Panc1 (cell line): ENCODE data around the gene COMMD7.

Experiments
- POLR2AphosphoS5 ChIP-seq: IDR thresholded peaks from 2 replicates; pipeline ENCODE4 v1.6.1; 2012; ENCODE audit warnings: mild to moderate bottlenecking, low read depth, low read length, moderate library complexity
- SIN3A ChIP-seq: IDR thresholded peaks from 2 replicates; pipeline ENCODE4 v1.6.1; 2012; ENCODE audit warnings: low read depth, mild to moderate bottlenecking, low read length, moderate library complexity, borderline replicate concordance; ENCODE audit not compliant: insufficient read depth
- TCF7L2 ChIP-seq: IDR thresholded peaks from 2 replicates; pipeline ENCODE4 v1.6.1; 2011; ENCODE audit warnings: mild to moderate bottlenecking, low read depth, low read length, inconsistent platforms
- TF ChIP-seq, protein P1 (sequence below): fragments of 450-650 bp; IDR thresholded peaks from 2 replicates; pipeline ENCODE4 v1.5.1; 2017; ENCODE audit warnings: mild to moderate bottlenecking
- TF ChIP-seq, protein P2 (sequence below), 2 experiments: IDR thresholded peaks; 2 replicates each; pipeline ENCODE4 v1.6.1; 2011 to 2012; ENCODE audit warnings: low read depth in 2 of 2, control low read depth in 1 of 2, low read length in 1 of 2, mild to moderate bottlenecking in 1 of 2, moderate library complexity in 1 of 2; ENCODE audit not compliant: insufficient read depth in 1 of 2

DNA sequence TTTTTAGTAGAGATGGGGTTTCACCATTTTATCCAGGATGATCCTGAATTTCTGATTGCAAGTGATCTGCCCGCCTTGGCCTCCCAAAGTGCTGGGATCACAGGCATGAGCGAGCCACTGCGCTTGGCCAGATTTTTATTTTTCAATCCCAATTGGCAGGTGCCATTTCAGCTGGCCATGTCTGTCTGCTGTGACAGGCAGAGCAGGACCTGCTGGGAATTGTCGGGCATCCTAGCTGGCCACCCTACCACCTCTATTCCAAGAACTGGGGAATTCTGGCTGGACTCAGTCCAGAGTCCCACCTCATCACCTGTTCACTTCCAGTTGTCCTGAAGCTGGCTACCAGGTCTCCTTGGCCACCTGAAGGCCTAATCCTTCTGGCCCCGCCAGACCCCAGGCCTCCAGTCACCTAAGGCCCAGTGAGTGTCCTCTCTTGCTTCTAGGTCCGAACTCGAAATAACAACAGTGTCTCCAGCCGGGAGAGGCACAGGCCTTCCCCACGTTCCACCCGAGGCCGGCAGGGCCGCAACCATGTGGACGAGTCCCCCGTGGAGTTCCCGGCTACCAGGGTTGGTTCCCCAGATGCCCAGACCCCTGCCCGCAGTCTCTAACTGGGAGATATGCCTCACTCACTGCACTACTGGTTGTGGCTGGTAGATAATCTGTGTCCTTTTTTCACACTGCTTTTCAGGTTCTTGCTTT is 42.9 kb upstream of the COMMD7 start:
- TF ChIP-seq SIN3A: no peak
- TF ChIP-seq, protein P1, sequence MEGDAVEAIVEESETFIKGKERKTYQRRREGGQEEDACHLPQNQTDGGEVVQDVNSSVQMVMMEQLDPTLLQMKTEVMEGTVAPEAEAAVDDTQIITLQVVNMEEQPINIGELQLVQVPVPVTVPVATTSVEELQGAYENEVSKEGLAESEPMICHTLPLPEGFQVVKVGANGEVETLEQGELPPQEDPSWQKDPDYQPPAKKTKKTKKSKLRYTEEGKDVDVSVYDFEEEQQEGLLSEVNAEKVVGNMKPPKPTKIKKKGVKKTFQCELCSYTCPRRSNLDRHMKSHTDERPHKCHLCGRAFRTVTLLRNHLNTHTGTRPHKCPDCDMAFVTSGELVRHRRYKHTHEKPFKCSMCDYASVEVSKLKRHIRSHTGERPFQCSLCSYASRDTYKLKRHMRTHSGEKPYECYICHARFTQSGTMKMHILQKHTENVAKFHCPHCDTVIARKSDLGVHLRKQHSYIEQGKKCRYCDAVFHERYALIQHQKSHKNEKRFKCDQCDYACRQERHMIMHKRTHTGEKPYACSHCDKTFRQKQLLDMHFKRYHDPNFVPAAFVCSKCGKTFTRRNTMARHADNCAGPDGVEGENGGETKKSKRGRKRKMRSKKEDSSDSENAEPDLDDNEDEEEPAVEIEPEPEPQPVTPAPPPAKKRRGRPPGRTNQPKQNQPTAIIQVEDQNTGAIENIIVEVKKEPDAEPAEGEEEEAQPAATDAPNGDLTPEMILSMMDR: no peak
- no peak for TF ChIP-seq POLR2AphosphoS5
- no peak for TF ChIP-seq TCF7L2
- TF ChIP-seq, protein P2, sequence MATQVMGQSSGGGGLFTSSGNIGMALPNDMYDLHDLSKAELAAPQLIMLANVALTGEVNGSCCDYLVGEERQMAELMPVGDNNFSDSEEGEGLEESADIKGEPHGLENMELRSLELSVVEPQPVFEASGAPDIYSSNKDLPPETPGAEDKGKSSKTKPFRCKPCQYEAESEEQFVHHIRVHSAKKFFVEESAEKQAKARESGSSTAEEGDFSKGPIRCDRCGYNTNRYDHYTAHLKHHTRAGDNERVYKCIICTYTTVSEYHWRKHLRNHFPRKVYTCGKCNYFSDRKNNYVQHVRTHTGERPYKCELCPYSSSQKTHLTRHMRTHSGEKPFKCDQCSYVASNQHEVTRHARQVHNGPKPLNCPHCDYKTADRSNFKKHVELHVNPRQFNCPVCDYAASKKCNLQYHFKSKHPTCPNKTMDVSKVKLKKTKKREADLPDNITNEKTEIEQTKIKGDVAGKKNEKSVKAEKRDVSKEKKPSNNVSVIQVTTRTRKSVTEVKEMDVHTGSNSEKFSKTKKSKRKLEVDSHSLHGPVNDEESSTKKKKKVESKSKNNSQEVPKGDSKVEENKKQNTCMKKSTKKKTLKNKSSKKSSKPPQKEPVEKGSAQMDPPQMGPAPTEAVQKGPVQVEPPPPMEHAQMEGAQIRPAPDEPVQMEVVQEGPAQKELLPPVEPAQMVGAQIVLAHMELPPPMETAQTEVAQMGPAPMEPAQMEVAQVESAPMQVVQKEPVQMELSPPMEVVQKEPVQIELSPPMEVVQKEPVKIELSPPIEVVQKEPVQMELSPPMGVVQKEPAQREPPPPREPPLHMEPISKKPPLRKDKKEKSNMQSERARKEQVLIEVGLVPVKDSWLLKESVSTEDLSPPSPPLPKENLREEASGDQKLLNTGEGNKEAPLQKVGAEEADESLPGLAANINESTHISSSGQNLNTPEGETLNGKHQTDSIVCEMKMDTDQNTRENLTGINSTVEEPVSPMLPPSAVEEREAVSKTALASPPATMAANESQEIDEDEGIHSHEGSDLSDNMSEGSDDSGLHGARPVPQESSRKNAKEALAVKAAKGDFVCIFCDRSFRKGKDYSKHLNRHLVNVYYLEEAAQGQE (IDR thresholded peaks at IDR 0.05; ENCODE audit: insufficient read depth in 1 of 2, low read depth in 2 of 2, low read length in 1 of 2): no peak
